K562 (cell line): ENCODE measurements around the gene KPNA1. TPM values are rescaled to one million over a fixed set of nuclear protein-coding genes. Genes with fewer than 3 reads are reported as not detected.

Source experiments
- ATAC-seq: fragments of 200-7000 bp; cut with Tn5 transposase; 3 replicates; pipeline ENCODE4 v1.9.1; 2020; ENCODE audit warnings: moderate library complexity
- BruUV-seq: library from RNA; stranded (reverse); fragments of 400-500 nt; replicated peaks from 2 replicates; lab custom pipeline; 2021; lab: Mats Ljungman, UMichigan
- CTCF ChIA-PET: fragments of 300-600 bp; formaldehyde crosslinking; extraction: SDS; loops from one replicate; lab custom pipeline; 2021; ENCODE audit warnings: low intra/inter-chr PET ratio; lab: Yijun Ruan, JAX
- POLR2A ChIA-PET: fragments of 300-600, 350-650 bp; sonication (Branson Sonifier 250); formaldehyde crosslinking; extraction: SDS; loops from one replicate; lab custom pipeline; 2021; ENCODE audit warnings: antibody characterized with exemption, inconsistent platforms; lab: Yijun Ruan, JAX
- DNase-seq, 4 experiments: peaks; one replicate each; pipeline versions ENCODE4 v3.0.0 to v3.0.0-alpha.2; 2011 to 2018; ENCODE audit warnings: low spot score in 3 of 4, mixed read lengths in 3 of 4; ENCODE audit errors: extremely low read depth in 1 of 4
- FAIRE-seq: peaks from 2 replicates; lab custom pipeline; 2011; peaks lifted over from hg19 to GRCh38; lab: Jason Lieb, UNC
- H2AFZ ChIP-seq: 2 replicates; pipeline ENCODE4 v1.6.0; 2011; ENCODE audit warnings: low read depth, low read length, control low read depth, inconsistent platforms
- H3K27ac ChIP-seq: fragments of 200-600 bp; 3 replicates; pipeline ENCODE4 v1.8.0; 2011; ENCODE audit warnings: low read depth, mild to moderate bottlenecking, control low read depth, inconsistent platforms, low read length, moderate library complexity, mixed read lengths; ENCODE audit errors: extremely low read depth
- H3K27me3 ChIP-seq, 2 experiments: fragments of 300-600 bp in 1 of 2; 2 replicates in 1 of 2; 3 replicates in 1 of 2; pipeline versions ENCODE4 v1.6.0 to v1.8.0; 2011; ENCODE audit warnings: inconsistent platforms in 2 of 2, low read length in 2 of 2, mild to moderate bottlenecking in 1 of 2, mixed read lengths in 1 of 2, moderate library complexity in 1 of 2; ENCODE audit not compliant: control insufficient read depth in 2 of 2, insufficient read depth in 2 of 2
- H3K36me3 ChIP-seq: fragments of 300-600 bp; 3 replicates; pipeline ENCODE4 v1.8.0; 2011; ENCODE audit warnings: mild to moderate bottlenecking, low read length, inconsistent platforms; ENCODE audit not compliant: control insufficient read depth, insufficient read depth
- H3K4me1 ChIP-seq, 2 experiments: fragments of 200-600 bp in 1 of 2; replicated peaks in 1 of 2; 2 replicates in 1 of 2; 3 replicates in 1 of 2; pipeline versions ENCODE4 v1.5.1 to v1.8.0; 2011; ENCODE audit warnings: inconsistent platforms in 2 of 2, low read length in 2 of 2, mild to moderate bottlenecking in 1 of 2, mixed read lengths in 1 of 2, moderate library complexity in 1 of 2; ENCODE audit not compliant: control insufficient read depth in 2 of 2, insufficient read depth in 2 of 2
- H3K4me2 ChIP-seq: 2 replicates; pipeline ENCODE4 v1.6.1; 2011; ENCODE audit warnings: low read length, control low read depth, inconsistent platforms, mixed read lengths; ENCODE audit not compliant: insufficient read depth
- H3K4me3 ChIP-seq: fragments of 200-600 bp; sonication (generic), shearing (Covaris generic); 2 replicates; pipeline ENCODE4 v1.5.1; 2016; ENCODE audit warnings: control low read depth, inconsistent platforms
- H3K79me2 ChIP-seq: fragments of 200-600 bp; 3 replicates; pipeline ENCODE4 v1.8.0; 2011; ENCODE audit warnings: low read length, inconsistent platforms; ENCODE audit not compliant: control insufficient read depth, insufficient read depth
- H3K9ac ChIP-seq, 2 experiments: 2 replicates each; pipeline versions ENCODE4 v1.6.0 to v1.6.1; 2011; ENCODE audit warnings: low read depth in 2 of 2, low read length in 2 of 2, control low read depth in 1 of 2, inconsistent platforms in 1 of 2, mild to moderate bottlenecking in 1 of 2, mixed read lengths in 1 of 2; ENCODE audit not compliant: insufficient read depth in 1 of 2
- H3K9me1 ChIP-seq: one replicate; pipeline ENCODE4 v1.6.0; 2011; ENCODE audit warnings: inconsistent platforms, mild to moderate bottlenecking, low read length, moderate library complexity; ENCODE audit not compliant: control insufficient read depth, insufficient read depth
- H3K9me3 ChIP-seq: replicated peaks from 2 replicates; pipeline ENCODE4 v1.5.1; 2011; ENCODE audit warnings: low read depth, low read length, inconsistent platforms; ENCODE audit not compliant: control insufficient read depth, insufficient read depth
- H4K20me1 ChIP-seq: replicated peaks from 2 replicates; pipeline ENCODE4 v1.6.1; 2011; ENCODE audit warnings: low read length, inconsistent platforms, mixed read lengths; ENCODE audit not compliant: control insufficient read depth, insufficient read depth
- BRD9 ChIP-seq: fragments of 450-650 bp; IDR thresholded peaks from 2 replicates; pipeline ENCODE4 v1.6.1; 2018; ENCODE audit warnings: low read depth; ENCODE audit not compliant: partially characterized antibody
- CC2D1A ChIP-seq: fragments of 450-650 bp; IDR thresholded peaks from 2 replicates; pipeline ENCODE4 v1.6.1; 2017; ENCODE audit warnings: mild to moderate bottlenecking
- DIDO1 ChIP-seq: fragments of 450-650 bp; IDR thresholded peaks from 2 replicates; pipeline ENCODE4 v1.6.1; 2016; ENCODE audit warnings: low read depth, missing biosample characterization, missing genetic modification characterization
- HLTF ChIP-seq: fragments of 450-650 bp; IDR thresholded peaks from 2 replicates; pipeline ENCODE4 v1.6.1; 2016
- MNT ChIP-seq, 2 experiments: fragments of 450-650 bp; conservative IDR thresholded peaks; 2 replicates each; pipeline ENCODE4 v1.6.1; 2017; ENCODE audit warnings: mild to moderate bottlenecking in 2 of 2, moderate library complexity in 2 of 2
- MTA1 ChIP-seq: fragments of 450-650 bp; IDR thresholded peaks from 2 replicates; pipeline ENCODE4 v1.6.1; 2017; ENCODE audit warnings: borderline replicate concordance
- RFX5 ChIP-seq: IDR thresholded peaks from 2 replicates; pipeline ENCODE4 v1.6.1; 2011; ENCODE audit warnings: low read depth, mild to moderate bottlenecking, improper control_type of control experiment, low read length
- ZNF121 ChIP-seq: sonication (generic); formaldehyde crosslinking; conservative IDR thresholded peaks from 2 replicates; pipeline ENCODE4 v1.8.0; 2022; ENCODE audit warnings: missing genetic modification reagents
- ZNF512 ChIP-seq: IDR thresholded peaks from 2 replicates; pipeline ENCODE4 v1.6.1; 2016; ENCODE audit warnings: missing genetic modification characterization, missing compliant biosample characterization
- WGBS: fragments of 100-300 bp; shearing (Covaris generic); methylation state at CpG from one replicate; pipeline ENCODE4 v1.1.6; 2016; ENCODE audit warnings: low coverage, mixed read lengths; ENCODE audit not compliant: insufficient coverage; ENCODE audit errors: missing lambda C conversion rate; 5-methylcytosine and 5-hydroxymethylcytosine counted together
- in situ Hi-C: fragments of 300-500 bp; cut with MboI; formaldehyde crosslinking; loops from 4 replicates; pipeline ENCODE4 v1.15.0; 2018; ENCODE audit warnings: inconsistent platforms, mixed read lengths
- intact Hi-C: fragments of 100-400 bp; cut with micrococcal nuclease; formaldehyde crosslinking; loops from 2 replicates; pipeline ENCODE4 v1.14.2; 2022
- polyA plus RNA-seq, 8 experiments: library from polyadenylated mRNA; depleted of rRNA in 4 of 8; stranded (reverse) in 5 of 8; unstranded in 3 of 8; fragments of >200 nt; fragmentation: Nextera tagmentation in 2 of 8; fragmentation: Illumina TruSeq in 1 of 8; extraction: Ambion mirVana in 2 of 8; extraction: Trizol in 1 of 8; gene quantifications; 2 replicates each; pipeline versions ENCODE4 v1.2.1 to v1.2.3, GENCODE V29; 2011 to 2014; ENCODE audit warnings: inconsistent platforms in 1 of 8, missing spikeins in 1 of 8
- total RNA-seq, 7 experiments: library from RNA; depleted of rRNA in 6 of 7; stranded (reverse); fragments of >200 nt in 6 of 7; fragmentation: Illumina TruSeq in 2 of 7; extraction: Trizol in 2 of 7; gene quantifications; 2 replicates each; pipeline versions ENCODE4 v1.2.1 to v1.2.3, GENCODE V29; 2011 to 2021; ENCODE audit warnings: low replicate concordance in 1 of 7

Gene KPNA1
- total and polyA plus RNA-seq, 9 of the 15 experiments (the other 6 are each of a cell fraction or from before 2014, with no cell fraction given), result 9.3 to 53.8 (median 33.5) TPM

GRCh38 chr3:122523317-122523716, 8.6 kb upstream of the KPNA1 start:
- CTCF ChIA-PET, result no interaction called here
- ATAC-seq, result peak; percentile 64; the same call in 2 of the 3 replicates

More at GRCh38 chr3:122523317-122523716, 8.6 kb upstream of the KPNA1 start:
- no TSS peak for BruUV-seq
- H3K9me1 ChIP-seq, result no peaks in the 10 kb centered on the region
- POLR2A ChIA-PET, result no interaction called here
- intact Hi-C loops (no loop called here), in situ Hi-C loops (no loop called here)
- DNase-seq, result no peak
- peak overlapping the region; percentile 55; the same call in 1 of the 2 replicates for H3K4me2 ChIP-seq
- TF ChIP-seq DIDO1 (no peak), CC2D1A (0 out of 2 replicates have a peak, but pooled peaks have one; percentile 25), RFX5 (no peak), BRD9 (peak; percentile 40), MTA1 (peak; percentile 60; the same call in 1 of the 2 replicates), ZNF512 (peak; percentile 97), HLTF (0 out of 2 replicates have a peak, but pooled peaks have one; percentile 42), ZNF121 (CRISPR knock-in tag) (no peak), MNT (conservative IDR thresholded peaks at IDR 0.05) (no peak)
- H3K9ac ChIP-seq, result no peak overlapping the region; a peak in 1 of 4 replicates
- no peak for FAIRE-seq
- H3K4me3 ChIP-seq, result no peak overlapping the region
- no peak overlapping the region for H3K27ac ChIP-seq
- peak overlapping the region; percentile 87 for H2AFZ ChIP-seq
- 16% methylated on average over 5 of the region's 11 CpGs for WGBS
- H3K36me3 ChIP-seq, result no peaks in the 10 kb centered on the region
- H3K4me1 ChIP-seq, result no peaks in the 10 kb centered on the region
- no peaks in the 10 kb centered on the region for H3K27me3 ChIP-seq
- H3K79me2 ChIP-seq, result no peaks in the 10 kb centered on the region
- H3K9me3 ChIP-seq, result no peaks in the 10 kb centered on the region
- no peaks in the 10 kb centered on the region for H4K20me1 ChIP-seq
